Measurements from ENCODE around the gene CDK14. TPM values are rescaled to one million over a fixed set of nuclear protein-coding genes. Genes with fewer than 3 reads are reported as not detected.

CDK14 gene
- total RNA-seq, 1 donor from 2014 or later: 64.6 TPM

DNA sequence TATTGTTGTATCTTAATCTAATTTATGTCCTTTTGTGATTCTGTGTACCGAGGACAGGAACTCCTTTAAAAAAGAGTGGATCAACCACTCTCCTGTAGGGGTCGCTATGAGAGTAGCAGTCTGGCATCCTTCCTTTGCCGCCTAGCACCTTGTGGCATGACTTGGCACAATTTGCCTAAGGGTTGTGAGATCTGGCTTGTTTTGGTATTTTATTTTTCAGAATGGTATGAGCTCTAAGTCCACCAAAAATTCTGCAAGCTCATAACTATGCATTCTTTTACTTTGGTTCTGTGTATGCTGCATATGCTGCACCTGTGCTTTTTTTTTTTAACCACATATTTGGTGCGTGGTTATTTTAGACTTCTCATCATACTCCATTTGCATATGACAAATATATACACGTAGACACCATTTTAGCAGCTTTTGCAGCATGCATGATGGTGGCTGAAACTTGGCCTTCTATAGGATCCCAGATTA, 112.8 kb downstream of the CDK14 start:
- peaks cover 25% of the 10 kb centered on the region for H3K4me1 Mint-ChIP-seq

DNA sequence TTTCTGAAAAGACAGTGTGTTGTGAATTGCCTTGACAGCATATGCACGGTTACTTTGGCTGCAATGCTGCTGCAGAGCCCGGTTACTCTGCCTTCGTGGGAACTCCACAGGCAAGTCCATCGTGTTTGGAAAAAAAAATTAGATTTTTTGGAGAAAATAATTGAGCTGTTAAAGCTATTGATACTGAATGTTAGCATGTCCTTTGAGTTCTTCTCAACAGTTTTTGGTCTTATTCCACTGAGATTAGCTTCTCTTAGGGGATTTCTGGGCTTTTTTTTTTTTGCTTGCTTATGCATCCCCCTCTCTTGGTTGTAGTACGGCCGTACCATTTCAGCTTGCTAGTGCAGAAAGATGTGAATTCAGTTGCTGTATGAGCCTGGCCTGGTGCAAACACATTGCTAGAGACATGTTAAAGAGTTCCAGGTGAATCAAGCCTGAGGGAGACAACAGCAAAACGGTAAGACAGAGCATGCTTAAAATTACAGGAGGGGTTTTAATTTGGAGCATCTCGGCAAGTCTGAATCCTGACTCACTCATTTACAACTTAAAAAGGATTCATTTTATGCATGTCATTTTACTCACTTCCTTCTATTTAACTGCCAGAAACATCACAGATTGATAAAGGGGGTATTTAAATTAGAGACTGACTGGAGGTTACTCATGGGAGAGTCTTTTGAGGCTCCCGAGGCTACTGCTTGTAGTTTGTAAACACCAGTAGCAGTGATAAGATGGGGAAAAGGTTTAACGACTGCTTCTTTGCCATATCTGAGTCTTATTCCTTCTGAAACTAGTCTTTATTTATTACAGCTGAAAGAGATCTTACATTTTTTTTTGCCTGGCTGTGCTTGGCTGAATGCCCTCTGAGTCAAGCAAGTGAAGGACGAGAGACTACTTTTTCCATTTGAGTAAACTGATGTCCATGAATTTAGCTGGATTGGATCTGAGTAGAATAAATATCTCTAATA, 113.7 kb downstream of the CDK14 start:
- H3K27me3 Mint-ChIP-seq (ENCODE audit: low read depth): no peaks in the 10 kb centered on the region
- DNase-seq (ENCODE audit: low spot score in 2 of 2, unreplicated experiment in 2 of 2): no peak
- peaks cover 23% of the 10 kb centered on the region for H3K4me1 Mint-ChIP-seq

More for the DNA sequence above, 112.8 kb downstream of the CDK14 start:
- no peak for DNase-seq (ENCODE audit: low spot score in 2 of 2, unreplicated experiment in 2 of 2)
- Mint-ChIP-seq H3K36me3 (no peaks in the 10 kb centered on the region), H3K4me3 (no peak overlapping the region), H3K9me3 (no peaks in the 10 kb centered on the region), H3K27me3 (ENCODE audit: low read depth) (no peaks in the 10 kb centered on the region), H3K27ac (no peak overlapping the region)
- TF ChIP-seq, protein P1, sequence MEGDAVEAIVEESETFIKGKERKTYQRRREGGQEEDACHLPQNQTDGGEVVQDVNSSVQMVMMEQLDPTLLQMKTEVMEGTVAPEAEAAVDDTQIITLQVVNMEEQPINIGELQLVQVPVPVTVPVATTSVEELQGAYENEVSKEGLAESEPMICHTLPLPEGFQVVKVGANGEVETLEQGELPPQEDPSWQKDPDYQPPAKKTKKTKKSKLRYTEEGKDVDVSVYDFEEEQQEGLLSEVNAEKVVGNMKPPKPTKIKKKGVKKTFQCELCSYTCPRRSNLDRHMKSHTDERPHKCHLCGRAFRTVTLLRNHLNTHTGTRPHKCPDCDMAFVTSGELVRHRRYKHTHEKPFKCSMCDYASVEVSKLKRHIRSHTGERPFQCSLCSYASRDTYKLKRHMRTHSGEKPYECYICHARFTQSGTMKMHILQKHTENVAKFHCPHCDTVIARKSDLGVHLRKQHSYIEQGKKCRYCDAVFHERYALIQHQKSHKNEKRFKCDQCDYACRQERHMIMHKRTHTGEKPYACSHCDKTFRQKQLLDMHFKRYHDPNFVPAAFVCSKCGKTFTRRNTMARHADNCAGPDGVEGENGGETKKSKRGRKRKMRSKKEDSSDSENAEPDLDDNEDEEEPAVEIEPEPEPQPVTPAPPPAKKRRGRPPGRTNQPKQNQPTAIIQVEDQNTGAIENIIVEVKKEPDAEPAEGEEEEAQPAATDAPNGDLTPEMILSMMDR (IDR thresholded peaks at IDR 0.05; ENCODE audit: unreplicated experiment): peak; percentile 24

DNA sequence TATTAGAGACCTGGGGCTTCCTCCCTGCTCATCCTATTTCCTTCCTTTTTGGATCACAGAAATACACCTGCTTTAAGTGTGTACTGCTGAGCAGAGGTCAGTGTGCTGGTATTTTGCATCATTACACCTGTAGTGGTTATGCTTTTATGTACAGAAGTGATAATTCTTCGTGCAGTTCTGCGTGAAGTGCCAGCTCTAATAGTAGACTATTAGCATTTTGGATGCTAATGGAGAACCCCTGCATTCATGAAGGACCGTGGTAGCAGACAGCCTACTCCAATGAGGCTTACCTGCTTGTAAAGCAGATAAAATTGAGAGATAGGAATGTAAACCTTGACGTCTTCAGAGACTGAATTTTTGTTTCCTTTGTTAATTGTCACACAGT, 114.3 kb downstream of the CDK14 start:
- Mint-ChIP-seq H3K27ac (no peak overlapping the region), H3K9me3 (no peaks in the 10 kb centered on the region), H3K27me3 (ENCODE audit: low read depth) (no peaks in the 10 kb centered on the region), H3K36me3 (no peaks in the 10 kb centered on the region), H3K4me1 (peaks cover 23% of the 10 kb centered on the region), H3K4me3 (no peak overlapping the region)
- TF ChIP-seq, protein P1 (IDR thresholded peaks at IDR 0.05; ENCODE audit: unreplicated experiment): no peak
- DNase-seq (ENCODE audit: low spot score in 2 of 2, unreplicated experiment in 2 of 2): no peak

More for the DNA sequence above, 113.7 kb downstream of the CDK14 start:
- H3K27ac Mint-ChIP-seq: peak overlapping the region; percentile 11
- TF ChIP-seq, protein P1 (IDR thresholded peaks at IDR 0.05; ENCODE audit: unreplicated experiment): no peak
- no peaks in the 10 kb centered on the region for H3K36me3 Mint-ChIP-seq
- H3K4me3 Mint-ChIP-seq: no peak overlapping the region
- no peaks in the 10 kb centered on the region for H3K9me3 Mint-ChIP-seq

DNA sequence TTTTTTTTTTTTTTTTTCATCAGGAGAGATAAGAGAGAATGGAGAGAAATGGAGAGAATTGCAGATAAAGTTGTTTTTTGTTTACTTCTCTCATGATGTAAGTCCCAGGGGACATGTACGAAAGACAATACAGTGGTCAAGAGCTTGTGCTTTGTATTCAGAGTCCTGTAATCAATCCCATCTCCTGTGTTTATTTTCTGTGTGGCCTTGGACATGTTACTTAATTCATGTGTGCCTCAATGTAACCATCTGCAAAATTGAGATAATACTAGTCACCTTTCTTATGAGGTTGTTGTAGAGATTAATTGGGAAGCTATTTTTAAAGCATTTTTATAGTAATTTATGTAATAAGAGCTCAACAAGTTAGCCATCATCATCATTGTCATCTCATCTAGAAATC, 117.5 kb downstream of the CDK14 start:
- H3K27ac Mint-ChIP-seq: no peak overlapping the region
- peaks cover 17% of the 10 kb centered on the region for H3K4me1 Mint-ChIP-seq
- H3K36me3 Mint-ChIP-seq: no peaks in the 10 kb centered on the region
- H3K27me3 Mint-ChIP-seq (ENCODE audit: low read depth): no peaks in the 10 kb centered on the region
- no peaks in the 10 kb centered on the region for H3K9me3 Mint-ChIP-seq
- no peak overlapping the region for H3K4me3 Mint-ChIP-seq
- DNase-seq (ENCODE audit: low spot score in 2 of 2, unreplicated experiment in 2 of 2): no peak
- TF ChIP-seq, protein P1 (IDR thresholded peaks at IDR 0.05; ENCODE audit: unreplicated experiment): no peak

DNA sequence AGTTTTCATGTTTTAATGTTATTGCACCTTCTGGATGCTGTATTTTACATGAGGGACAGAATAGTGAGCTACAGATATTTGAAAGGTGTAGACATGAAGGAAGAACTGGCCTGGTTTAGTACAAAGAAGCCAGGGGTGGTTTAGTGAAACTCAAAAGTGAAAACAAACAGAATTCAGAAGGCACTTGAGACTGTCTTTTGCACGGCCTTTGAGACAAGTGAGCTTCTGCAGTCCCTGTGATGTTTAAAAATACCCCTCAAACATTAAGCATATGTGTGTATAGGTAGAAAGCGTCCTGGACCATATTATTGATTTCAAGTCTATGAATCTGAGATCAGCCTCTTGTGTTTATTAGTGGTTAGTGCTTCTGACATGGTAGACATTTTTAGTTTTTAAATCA, 118.9 kb downstream of the CDK14 start:
- Mint-ChIP-seq H3K4me1 (peaks cover 10% of the 10 kb centered on the region), H3K27ac (no peak overlapping the region), H3K27me3 (ENCODE audit: low read depth) (no peaks in the 10 kb centered on the region), H3K4me3 (no peak overlapping the region), H3K9me3 (no peaks in the 10 kb centered on the region), H3K36me3 (no peaks in the 10 kb centered on the region)
- TF ChIP-seq, protein P1 (IDR thresholded peaks at IDR 0.05; ENCODE audit: unreplicated experiment): no peak
- no peak for DNase-seq (ENCODE audit: low spot score in 2 of 2, unreplicated experiment in 2 of 2)
